HEK293T (cell line): ENCODE measurements around the gene HOXC12.

Source experiments
- CTBP1 ChIP-seq: fragments of 450-650 bp; IDR thresholded peaks from 2 replicates; pipeline ENCODE4 v1.6.1; 2016; ENCODE audit warnings: borderline replicate concordance
- NFRKB ChIP-seq: fragments of 450-650 bp; IDR thresholded peaks from 2 replicates; pipeline ENCODE4 v1.6.1; 2016; ENCODE audit warnings: mild to moderate bottlenecking, moderate library complexity
- SUZ12 ChIP-seq: fragments of 450-650 bp; IDR thresholded peaks from 2 replicates; pipeline ENCODE4 v1.6.1; 2016; ENCODE audit warnings: mild to moderate bottlenecking

GRCh38 chr12:53971686-53972085 lies 17.0 kb downstream of the HOXC12 start:
- TF ChIP-seq CTBP1 (no peak), SUZ12 (no peak), NFRKB (no peak)
